ENCODE results near the gene GALNT7.
A peak's percentile ranks its signal among the peaks of the same experiment; 100 is the strongest.

The GALNT7 gene

DNA sequence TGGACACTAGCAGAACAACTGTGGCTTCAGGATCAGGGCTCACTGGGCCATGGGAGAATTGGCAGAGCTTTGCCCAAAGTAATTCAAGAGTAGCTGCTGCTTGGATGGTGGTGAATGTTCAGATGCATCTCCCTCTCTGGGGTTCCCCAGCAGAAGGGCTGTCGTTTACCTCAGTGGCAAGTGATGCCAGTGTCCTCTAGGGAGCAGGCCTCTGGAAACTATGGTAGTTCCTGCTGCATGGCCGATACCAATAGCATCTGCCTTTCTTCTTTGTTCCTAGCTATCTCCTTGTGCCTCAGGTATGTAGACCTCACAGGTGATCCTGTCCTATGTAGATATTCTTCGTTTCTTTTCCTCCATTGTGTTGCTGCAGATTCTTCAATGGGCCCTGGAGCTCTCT is 139.2 kb downstream of the GALNT7 start:
- DNase-seq (ENCODE audit: low spot score): no peak

DNA sequence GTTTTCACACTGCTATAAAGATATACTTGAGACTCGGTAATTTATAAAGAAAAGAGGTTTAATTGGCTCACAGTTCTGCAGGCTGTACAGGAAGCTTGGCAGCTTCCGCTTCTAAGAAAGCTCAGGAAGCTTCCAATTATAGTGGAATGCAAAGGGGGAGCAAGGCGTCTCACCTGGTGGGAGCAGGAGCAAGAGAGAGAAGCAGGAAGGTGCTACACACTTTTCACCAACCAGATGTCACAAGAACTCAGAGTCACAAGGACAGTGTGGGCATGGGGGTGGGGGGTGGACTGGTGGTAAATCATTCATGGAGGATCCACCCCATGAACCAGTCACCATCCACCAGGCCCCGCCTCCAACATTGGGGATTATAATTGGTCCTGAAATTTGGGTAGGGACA is 142.8 kb downstream of the GALNT7 start:
- no peak for DNase-seq (ENCODE audit: low spot score)

DNA sequence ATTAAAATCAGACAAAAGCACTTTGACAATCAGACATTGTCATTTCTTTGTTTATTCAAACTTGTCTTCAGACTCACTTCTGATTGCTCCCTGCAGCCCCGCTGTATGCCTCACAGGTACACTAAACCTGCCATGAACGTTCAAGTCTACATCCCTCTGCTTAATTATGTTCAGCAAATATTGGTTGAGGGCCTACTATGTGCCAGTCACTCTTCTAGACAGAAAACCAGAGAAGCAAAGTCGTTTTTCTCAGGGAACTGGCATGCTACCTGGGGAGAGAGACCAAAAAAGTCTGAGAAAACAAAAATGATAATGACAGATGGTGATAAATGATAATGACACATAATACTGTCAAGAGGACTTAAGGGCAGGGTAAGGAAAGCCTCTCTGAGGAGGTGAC is 146.1 kb downstream of the GALNT7 start:
- DNase-seq (ENCODE audit: low spot score): no peak

DNA sequence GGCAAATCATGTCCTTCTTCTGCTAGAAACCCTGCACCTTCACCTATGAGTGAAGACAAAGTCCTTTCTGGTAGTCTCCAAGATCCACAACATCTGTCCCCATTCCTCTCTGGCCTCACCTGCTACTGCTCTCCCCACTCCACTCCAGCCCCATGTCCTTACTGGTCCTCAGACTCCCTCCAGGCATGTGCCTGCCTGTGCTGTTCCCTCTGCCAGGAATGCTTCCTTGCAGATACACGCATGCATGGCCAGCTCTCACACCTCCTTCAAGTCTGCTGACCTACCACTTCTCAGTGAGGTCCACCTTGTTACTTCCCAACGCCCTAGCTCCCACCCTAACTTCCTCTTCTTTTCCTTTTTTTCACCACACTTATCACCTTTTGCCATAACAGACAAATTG is 147.4 kb downstream of the GALNT7 start:
- no peak for DNase-seq (ENCODE audit: low spot score)

DNA sequence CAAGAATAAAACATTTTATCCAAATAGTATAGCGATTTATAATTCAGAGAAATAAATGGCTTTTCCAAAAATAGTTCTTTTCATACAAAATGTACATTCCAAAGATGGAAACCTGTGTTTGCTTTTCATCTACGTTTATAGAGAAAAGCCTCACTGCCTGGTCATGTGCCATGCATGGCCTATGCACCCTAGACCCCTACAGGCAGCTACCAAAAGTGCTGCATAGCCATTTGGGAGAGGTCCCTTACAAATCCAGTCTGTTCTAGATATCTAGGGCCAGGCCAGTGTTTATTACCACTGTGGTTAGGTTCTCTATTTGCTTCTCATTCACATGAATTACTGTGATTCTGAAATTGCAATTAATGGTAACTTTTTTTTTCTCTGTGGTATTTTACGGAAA is 148.4 kb downstream of the GALNT7 start:
- DNase-seq (ENCODE audit: low spot score): no peak

DNA sequence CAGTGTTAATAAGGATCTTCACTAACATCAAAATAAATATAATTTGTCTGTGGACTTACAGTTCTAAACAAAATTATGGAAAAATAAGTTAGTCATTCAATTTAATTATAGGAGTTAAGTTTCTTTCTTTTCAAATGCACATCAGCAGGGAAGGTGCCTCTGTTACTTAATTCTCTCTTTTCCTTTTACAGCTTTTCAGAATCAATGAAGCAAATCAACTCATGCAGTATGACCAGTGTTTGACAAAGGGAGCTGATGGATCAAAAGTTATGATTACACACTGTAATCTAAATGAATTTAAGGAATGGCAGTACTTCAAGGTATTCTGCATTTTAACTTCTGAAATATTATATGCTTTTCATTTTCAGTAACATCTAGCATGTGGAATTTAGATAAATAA is 149.6 kb downstream of the GALNT7 start:
- DNase-seq (ENCODE audit: low spot score): no peak

DNA sequence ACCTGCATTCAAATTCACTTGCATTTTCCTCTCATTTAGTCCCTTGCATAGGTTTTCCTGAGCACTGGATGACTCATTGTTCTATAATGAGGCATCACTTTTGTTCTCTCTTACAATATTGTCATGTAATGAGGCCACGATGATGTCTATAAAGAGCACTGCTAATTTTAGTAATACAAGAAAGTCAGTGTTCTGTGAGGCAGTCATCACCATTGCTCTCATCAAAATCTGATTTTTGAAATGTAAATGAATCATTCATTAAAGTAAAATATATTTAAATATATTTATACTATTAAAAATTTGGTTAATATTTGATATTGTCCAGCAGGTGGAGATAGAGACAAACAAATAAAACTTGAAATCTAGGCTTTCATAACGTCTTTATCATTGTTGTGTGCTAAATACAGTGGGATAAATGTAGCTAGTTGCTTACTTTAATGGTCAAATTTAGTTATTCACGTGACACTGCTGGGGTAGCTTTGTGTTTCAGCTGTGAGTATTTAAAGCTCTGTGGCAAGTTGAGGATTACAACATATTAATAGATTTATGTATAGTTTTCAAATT is 150.1 kb downstream of the GALNT7 start:
- peak; percentile 16 for DNase-seq (ENCODE audit: low spot score)

DNA sequence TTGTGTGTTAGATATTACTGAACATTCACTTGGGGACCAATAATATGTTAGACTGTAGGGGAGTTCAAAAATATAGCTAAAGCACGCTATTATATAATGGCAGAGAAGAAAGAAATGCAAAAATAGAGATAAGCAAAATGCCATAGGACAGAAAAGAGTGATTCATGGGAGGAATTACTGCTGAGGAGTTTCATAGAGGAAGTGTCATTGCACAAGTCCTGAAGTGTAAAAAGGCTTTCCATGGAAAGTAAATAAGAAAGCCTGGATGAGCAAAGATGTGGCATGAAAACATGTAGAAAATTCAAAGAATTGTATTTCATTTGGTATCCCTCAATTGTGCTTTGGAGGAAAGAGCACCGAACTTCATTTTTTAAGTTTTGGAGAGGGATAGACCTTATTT is 151.1 kb downstream of the GALNT7 start:
- no peak for DNase-seq (ENCODE audit: low spot score)

DNA sequence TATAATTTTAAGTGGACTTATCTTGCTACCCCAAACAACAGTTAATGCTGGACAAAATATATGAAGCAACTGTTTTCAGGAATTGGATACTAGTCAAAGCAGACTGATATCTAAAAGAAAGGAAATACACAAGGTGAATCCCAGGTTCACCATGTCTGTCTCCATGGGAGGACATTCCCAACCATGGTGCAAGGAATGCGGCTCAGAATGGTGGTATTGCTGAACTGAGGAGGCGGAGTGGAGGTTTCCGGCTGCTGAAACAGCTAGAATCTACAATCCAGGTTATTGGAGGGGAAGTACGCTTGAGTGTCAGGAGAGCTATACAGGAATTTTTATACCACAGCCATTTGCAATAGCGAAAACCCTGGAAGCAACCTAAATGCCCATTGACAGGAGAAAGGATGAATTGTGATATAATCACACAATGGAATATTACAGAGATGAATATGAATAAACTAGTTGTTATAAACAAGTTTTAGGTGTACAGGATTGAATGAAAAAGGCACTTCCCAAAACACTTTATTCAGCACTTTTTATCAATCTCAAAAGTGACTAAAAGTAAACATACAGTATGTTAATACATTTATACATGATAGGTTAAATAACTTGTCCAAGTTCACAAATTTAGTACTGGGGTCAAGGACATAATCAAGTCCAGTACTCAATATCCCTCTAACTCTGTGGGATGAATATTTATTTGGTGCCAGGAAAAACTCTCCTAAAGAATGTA is 156.6 kb downstream of the GALNT7 start:
- no peak for DNase-seq (ENCODE audit: low spot score)

DNA sequence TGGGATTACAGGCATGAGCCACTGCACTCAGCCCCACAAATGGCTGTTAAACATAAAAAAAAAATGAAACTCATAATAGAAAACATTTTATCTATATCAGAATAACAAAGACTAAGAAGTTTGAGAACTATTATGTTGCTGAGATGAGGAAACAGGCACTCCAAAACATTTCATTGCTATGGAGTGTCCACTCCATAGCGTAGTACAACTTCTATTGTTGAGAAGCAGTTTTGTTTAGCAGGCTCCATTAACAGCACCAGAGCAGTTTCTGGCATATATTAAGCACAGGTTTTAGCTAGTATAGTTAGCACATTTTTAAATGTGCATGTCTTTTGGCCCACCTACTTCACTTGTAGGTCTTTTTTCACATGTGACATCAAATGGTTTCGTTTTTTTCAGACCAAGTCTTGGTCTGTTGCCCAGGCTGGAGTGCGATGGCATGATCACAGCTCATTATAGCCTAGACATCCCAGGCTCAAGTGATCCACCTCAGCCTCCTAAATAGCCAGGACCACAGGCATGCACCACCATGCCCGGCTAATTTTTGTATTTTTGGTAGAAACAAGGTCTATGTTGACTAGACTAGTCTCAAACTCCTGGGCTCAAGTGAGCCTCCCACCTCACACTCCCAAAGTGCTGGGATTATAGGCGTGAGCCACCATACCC is 159.8 kb downstream of the GALNT7 start:
- no peak for DNase-seq (ENCODE audit: low spot score)

DNA sequence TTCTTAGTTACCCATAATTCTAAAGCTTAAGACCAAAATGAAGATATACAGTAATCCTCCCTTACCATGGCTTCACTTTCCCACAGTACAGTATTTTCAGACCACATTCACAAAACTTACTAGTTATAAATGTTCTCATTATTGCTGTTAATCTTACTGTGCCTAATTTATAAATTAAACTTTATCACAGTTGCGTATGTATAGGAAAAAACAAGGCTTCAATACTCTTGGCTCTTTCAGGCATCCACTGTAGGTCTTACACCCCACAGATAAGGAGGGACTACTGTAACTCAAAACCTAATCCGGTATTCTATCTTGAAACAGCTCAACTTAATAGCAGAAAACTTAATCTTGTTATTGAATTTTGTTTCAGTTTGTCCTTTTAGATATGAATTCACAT is 162.0 kb downstream of the GALNT7 start:
- no peak for DNase-seq (ENCODE audit: low spot score)

DNA sequence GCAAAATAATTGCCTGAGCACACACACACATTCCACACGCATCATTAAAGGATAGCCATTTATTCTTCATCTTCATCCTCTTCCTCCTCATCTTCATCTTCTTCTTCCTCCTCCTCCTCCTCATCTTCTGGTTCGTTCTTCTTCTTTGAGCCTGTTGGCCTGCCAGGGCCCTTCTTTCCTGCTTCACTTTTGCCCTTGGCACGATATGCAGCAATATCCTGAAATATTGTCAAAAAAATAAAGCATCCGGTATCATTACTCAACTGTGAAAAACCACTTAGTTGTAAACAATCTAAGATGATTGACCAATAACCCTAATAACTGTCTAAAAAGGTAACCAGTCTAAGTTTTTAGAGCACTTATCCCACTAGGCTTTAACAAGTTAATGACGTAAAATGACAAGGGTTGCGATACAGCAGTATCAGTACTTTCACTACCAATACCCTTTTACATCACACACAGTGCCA is 163.4 kb downstream of the GALNT7 start:
- no peak for DNase-seq (ENCODE audit: low spot score)

DNA sequence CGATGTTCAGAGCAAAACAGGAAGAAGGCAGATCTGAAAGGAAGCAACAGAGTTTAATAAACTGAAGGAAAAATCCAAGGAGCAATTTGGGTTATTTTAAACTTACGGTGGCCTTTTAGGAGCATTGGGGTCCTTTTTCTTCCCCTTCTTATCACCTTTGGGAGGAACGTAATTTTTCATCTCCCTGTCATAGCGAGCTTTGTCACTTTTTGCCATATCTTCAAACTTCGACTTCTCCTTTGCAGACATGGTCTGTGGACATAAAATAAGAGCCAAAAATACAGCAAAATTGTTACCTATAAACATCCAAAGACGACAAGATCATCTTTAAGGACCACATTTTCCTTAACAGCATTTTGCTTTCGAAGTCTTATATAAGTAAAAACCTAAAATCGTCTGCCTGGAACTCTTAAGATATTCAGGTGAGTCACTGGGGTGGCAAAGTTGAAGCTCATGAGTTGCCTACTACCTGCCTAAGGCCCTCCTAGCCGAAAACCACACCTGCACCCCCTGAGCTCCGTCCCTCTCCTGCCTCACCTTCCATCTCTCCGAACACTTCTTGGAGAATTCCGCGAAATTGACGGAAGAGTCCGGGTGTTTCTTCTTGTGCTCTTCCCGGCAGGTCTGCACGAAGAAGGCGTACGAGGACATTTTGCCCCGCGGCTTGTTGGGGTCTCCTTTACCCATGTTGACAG is 164.5 kb downstream of the GALNT7 start:
- DNase-seq (ENCODE audit: low spot score): no peak

DNA sequence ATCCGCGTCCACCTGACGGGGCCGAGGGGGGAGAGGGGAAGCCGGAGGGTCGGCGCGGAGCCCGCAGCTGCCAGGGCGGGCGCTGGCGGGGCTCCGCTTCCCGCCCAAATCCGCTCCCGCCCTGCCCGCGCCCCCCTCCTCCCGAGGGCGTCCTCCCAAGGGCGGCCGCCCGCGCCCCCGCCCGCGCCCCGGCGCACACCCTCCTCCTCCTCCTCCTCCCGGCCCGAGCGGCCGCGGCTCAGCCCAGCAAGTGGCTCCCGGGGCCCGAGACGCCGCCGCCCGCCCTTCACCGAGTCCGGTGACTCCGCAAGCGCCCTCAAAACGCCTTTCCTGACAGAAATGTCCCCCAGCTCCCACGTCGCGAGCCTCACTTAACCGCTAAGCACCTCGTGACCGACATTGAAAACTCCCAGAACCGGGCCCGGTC is 165.1 kb downstream of the GALNT7 start:
- DNase-seq (ENCODE audit: low spot score): peak; percentile 42

DNA sequence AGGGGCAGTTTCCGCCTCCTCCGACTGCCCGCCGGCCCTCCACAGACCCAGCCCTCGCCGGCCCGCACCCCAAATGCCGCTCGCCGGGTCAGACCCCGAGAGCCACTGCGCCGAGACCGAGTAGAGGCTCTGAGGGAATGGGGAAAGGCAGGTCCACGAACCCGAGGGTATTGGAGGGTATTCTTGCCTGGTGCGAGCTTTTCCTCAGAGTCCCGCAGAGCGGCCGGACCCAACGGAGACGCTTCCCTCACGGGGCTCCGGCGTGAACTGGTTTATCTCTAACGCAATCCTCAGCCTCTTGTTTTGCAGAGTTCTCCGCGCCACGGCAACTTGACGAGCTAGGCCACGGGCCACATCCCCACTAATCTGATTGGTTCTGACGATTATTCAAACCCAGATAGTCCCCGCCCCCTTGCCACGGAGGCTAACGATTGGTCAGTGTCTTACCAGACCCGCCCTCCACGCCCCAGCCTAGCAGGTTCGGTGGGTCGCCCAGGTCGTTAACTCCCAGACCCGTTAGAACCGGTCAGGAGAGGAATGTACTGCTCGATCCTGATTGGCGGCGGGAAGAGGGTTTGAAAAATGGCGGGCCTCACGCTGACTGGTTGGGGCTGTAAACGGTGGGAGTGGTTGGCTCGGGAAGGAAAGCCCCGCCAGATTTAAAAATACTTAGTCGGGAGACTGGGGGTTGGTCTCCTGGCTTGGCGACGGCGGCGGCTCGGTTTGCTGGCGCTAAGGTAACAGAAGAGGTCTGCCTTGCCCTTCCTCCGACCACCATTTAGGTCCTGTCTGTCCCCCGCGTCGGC is 165.7 kb downstream of the GALNT7 start, which contains the start of gene HMGB2:
TSS of gene HMGB2 (minus strand) at position 274 of the 806 bp plus-strand sequence. CDS start 709 bp downstream, outside the sequence.
- DNase-seq (ENCODE audit: low spot score): peak; percentile 99

DNA sequence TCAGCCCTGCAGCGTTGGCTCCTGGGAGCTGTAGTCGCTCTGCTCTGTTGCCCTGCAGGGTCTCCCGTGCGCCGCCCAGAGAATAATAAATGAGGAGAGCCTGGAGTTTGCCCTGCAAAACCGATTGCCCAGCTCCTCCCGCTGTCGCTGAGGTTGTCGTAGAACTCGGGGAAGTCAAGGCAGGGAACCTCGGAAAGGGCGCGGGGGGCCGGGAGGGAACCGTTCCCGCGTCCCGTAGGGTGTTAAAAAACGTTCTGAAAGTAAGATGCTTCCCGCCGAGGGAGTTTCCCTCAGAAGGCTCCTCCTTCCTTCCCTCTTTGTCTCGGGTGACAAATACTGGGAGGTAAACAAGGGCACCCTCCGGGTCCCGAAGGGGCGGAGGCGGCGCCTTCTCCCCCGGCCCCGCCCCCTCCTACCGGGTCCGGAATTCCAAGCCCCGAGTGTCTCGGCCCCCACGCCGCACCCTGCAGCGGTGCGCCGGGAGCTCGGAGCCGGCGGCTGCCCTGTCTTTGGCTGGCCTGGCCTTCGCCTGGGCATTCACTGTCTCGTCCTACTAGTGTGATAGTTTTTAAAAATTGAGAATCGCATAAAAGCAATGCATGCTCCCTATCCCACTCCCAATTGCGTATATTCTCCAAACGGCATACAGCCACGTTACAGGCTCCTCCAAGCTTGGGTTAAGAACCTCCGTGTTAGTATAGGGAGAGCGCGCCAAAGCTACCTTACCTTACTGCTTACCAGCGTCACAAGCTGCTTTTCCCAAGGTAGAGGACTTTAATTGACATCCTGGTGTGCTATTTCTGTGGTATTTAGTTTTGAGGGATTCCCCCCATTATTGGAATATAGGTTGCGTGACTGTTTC is 166.5 kb downstream of the GALNT7 start:
- peak; percentile 86 for DNase-seq (ENCODE audit: low spot score)

DNA sequence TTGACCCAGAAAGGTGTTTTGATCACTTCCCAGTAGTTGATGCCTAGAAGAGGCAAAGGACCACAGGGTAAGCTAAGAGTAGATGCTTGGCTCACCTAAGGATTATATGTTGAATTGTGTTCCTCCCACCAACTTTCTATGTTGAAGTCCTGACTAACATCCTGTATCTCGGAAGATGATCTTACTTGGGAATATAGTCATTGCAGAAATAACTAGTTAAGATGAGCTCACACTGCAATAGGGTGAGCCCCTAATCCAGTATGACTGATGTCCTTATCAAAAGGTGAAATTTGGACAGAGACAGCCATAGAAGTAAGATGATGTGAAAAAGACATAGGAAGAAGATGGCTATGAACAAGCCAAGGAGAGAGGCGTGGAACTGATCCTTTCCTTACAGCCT is 168.9 kb downstream of the GALNT7 start:
- no peak for DNase-seq (ENCODE audit: low spot score)

DNA sequence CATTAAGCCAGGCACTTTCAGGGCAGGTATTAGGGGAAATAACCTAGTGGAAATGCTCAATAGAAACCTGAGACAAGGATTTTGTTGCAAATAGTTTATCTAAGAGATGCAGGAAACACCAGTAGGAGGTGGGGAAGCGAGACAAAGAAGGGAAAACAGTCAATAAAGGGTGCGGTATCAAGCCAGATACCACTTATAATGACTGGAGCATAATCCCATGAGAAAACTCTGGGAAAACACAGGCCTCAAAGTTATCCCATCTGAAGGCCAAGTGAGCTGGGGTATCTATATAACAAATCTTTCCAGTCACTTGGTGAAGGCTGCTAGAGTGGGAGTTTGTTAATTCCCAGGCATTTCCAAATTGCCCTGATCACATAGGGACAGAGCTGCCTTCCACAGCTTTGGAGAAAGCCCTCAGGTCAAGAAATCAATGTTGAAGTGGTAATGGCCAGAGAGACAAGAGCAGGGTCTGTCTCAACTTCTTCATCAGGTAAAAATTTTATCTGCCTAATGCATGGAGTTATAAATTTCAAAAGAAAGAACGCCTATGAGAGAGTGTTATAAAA is 175.3 kb downstream of the GALNT7 start:
- DNase-seq (ENCODE audit: low spot score): no peak

DNA sequence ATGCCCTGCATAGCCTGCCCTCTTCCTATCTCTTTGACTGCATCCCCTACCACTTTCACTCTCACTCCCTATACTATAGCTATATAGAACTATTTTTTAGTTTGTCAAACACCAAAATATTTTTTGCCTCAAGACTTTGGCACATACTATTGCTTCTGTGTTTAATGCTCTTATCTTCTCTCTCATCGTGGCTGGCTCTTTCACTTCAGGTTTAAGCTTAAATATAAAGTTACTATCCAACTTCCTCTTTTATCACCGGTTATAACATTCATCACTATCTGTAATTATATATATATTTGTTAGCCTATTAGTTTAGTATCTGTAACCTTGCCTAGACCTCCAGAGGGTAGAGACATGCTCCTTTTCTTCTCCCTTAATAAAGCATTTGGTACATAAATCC is 177.0 kb downstream of the GALNT7 start:
- DNase-seq (ENCODE audit: low spot score): no peak

DNA sequence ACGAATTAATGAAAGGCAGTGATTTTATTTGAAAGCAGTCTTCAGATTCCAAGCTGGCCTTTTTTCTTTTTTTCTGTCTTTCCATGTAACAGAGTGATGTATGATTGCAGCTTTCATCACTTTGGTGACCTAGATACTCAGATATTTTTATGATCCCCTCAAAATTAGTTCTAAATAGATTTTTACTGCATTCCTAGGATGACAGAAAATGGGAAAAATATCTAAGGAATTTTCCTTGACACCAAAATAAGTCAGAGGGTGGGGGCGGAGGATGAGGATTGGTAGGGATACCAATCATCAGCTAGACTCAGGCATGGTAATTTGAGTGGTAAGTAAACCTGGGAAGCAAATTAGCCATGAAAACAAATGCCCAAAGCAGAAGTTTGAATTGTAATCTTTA is 177.5 kb downstream of the GALNT7 start:
- DNase-seq (ENCODE audit: low spot score): peak; percentile 35
